Transverse colon (tissue), 4 donors: ENCODE results near the gene TIGAR.

Experiments
- POLR2A ChIP-seq: fragments of 450-650 bp; IDR thresholded peaks from one replicate; pipeline ENCODE4 v1.6.1; 2016; ENCODE audit warnings: antibody characterized with exemption, mild to moderate bottlenecking, moderate library complexity
- POLR2AphosphoS5 ChIP-seq, 3 donors: sonication (generic); formaldehyde crosslinking; IDR thresholded peaks; one replicate each; pipeline ENCODE4 v1.6.1; 2016; ENCODE audit warnings: antibody characterized with exemption in 3 of 3
- TF ChIP-seq, protein P1 (sequence below), 5 experiments: fragments of 200-600 bp in 3 of 5; fragments of 450-650 bp in 2 of 5; sonication (generic) in 3 of 5; IDR thresholded peaks; 1 replicate in 2 of 5; 2 replicates in 3 of 5; pipeline ENCODE4 v1.5.1; 2016 to 2017; ENCODE audit warnings: antibody characterized with exemption in 5 of 5, inconsistent platforms in 3 of 5, mild to moderate bottlenecking in 2 of 5, moderate library complexity in 1 of 5

DNA sequence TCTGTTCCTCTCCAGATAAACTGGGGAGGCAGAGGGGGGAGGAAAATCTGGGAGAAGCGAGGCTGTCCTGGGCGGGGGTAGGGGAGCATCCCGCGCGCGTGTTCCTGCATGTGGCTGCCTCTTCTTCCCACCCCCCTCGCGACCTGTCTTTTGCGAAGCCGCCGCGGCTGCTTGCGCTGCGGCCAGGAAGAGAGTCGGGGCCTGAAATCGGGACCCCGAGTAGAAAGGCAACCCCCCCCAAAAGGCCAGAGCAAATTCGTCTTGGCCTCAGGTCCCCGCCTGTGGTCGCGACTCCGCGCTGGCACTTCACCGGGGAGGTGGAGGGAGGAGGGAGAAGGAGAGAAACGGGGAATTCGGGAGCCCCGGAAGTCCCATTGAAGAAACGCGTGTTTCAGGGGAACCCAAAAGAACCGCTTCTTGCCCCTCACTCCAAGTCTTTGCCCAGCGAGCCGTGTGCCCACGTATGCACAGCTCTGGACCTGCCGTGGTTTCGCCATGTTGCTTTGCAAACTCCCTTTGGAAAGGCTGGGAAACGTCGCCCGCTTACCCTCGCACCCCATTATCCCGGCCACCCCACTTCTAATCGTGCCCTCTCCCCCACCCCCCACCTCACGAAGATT lies 46.5 kb upstream of the TIGAR start:
- no peak for TF ChIP-seq POLR2A
- TF ChIP-seq POLR2AphosphoS5 (IDR thresholded peaks at IDR 0.05) = no peak
- TF ChIP-seq, protein P1, sequence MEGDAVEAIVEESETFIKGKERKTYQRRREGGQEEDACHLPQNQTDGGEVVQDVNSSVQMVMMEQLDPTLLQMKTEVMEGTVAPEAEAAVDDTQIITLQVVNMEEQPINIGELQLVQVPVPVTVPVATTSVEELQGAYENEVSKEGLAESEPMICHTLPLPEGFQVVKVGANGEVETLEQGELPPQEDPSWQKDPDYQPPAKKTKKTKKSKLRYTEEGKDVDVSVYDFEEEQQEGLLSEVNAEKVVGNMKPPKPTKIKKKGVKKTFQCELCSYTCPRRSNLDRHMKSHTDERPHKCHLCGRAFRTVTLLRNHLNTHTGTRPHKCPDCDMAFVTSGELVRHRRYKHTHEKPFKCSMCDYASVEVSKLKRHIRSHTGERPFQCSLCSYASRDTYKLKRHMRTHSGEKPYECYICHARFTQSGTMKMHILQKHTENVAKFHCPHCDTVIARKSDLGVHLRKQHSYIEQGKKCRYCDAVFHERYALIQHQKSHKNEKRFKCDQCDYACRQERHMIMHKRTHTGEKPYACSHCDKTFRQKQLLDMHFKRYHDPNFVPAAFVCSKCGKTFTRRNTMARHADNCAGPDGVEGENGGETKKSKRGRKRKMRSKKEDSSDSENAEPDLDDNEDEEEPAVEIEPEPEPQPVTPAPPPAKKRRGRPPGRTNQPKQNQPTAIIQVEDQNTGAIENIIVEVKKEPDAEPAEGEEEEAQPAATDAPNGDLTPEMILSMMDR (IDR thresholded peaks at IDR 0.05) = no peak
